ENCODE results near the gene ADPRH.
"Not testable (repeated sequence)": the region's sequence is repeated elsewhere in the genome, so short reads cannot be mapped to it uniquely, and the experiment has no call there.

The ADPRH gene

DNA sequence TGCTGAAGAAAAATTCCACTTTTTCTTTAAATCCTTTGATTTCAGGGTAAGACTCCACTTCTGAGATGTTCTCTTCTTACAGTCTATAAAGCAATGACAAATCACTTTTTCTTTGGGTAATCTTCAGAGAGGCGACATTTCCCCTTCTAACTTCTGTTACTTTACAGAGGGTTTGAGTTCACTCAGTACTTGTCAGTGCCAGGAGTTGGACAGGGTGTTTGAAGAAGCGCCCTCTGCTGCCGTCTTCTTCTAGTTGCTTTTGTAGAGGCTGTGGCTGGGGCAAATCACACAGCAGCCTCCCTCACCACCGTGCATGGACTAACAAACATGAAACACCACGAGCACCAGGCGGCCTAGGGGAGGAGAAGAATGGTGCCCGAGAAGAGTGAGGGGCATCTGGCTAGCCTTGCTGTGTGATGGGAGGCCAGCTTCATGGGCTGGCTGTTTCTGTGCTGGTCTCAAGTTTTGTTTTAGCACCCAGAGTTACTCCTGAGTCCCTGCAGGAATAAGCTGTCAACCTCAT, 19.8 kb upstream of the ADPRH start, which contains the start of gene CD80:
TSS of gene CD80 (minus strand) at position 174 of the 523 bp plus-strand sequence. CDS start 1,886 bp downstream, outside the sequence.
- in situ Hi-C loops (cut with HindIII; ENCODE audit: low sequenced_read_pairs) = no loop called here

GRCh38 chr3:119560160-119560559, 19.1 kb upstream of the ADPRH start:
- in situ Hi-C loops (cut with HindIII; ENCODE audit: low sequenced_read_pairs) = loop anchor here (10.0 kb wide), 1 partner anchor 65 kb away; the partner anchor contains the start of gene TIMMDC1

GRCh38 chr3:119562307-119562961, 16.9 kb upstream of the ADPRH start:
- in situ Hi-C loops (cut with HindIII; ENCODE audit: low sequenced_read_pairs) = loop anchor here (10.0 kb wide), 1 partner anchor 68 kb away; the partner anchor contains the start of gene TIMMDC1

GRCh38 chr3:119563334-119563733, 16.0 kb upstream of the ADPRH start:
- in situ Hi-C loops (cut with HindIII; ENCODE audit: low sequenced_read_pairs) = loop anchor here (10.0 kb wide), 1 partner anchor 69 kb away; the partner anchor contains the start of gene TIMMDC1

DNA sequence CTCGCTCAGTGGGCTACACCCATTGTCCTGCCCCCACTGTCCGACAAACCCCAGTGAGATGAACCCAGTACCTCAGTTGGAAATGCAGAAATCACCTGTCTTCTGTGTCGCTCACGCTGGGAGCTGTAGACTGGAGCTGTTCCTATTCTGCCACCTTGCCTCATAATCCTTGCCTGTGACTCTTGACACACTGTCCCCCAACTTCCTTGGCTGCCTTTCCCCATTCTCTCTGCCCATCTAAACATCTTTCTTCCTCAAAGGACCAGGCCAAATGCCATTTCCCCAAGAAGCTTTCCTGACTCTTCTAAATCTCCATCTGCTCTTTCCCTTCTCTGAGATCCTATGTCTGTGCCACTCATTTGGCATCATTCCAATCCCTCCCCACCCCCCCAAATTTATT, 10.1 kb upstream of the ADPRH start:
- in situ Hi-C loops (cut with HindIII; ENCODE audit: low sequenced_read_pairs) = loop anchor here (10.0 kb wide), 1 partner anchor 74 kb away; the partner anchor contains the start of gene TIMMDC1

DNA sequence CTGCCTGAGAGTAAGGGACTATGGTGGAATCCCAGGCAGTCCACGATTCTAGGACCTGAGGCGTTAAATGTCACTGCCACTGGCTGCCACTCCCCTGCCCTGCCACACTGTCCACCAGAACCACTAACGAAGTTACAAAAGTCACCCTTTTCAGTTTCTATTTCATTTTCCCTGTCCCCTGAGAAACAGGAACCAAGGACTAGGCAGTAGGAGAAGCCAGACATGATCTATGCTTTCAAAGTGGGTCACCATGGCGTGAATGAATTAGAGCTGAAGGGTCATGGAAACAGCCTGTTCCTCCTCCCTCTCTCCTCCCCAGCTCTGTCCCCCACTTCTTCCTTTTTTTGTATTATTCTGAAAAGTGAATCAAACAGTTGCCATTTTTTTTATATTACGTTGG, 9.1 kb upstream of the ADPRH start:
- in situ Hi-C loops (cut with HindIII; ENCODE audit: low sequenced_read_pairs) = no loop called here

GRCh38 chr3:119571230-119571629, 8.1 kb upstream of the ADPRH start:
- in situ Hi-C loops (cut with HindIII; ENCODE audit: low sequenced_read_pairs) = no loop called here

DNA sequence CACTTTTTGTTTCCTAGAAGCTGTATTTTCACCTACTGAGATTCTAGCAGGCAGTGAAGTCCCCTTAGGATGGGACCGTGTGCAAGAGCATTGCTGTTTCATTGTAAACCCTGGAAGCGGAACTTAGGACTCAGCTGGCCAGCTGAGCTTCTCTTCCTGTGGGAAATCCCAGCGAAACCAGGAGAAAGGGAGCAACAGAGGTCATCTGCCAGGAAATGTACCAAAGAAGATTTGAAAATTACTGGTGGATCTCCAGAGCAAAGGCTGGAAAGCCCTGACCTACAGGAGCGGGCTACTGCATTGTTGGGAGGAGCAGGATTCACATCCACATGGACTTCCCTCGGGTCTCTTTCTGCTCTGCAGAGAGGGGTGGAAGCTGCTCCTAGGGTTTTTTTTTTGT, 7.6 kb upstream of the ADPRH start:
- in situ Hi-C loops (cut with HindIII; ENCODE audit: low sequenced_read_pairs) = no loop called here

- in situ Hi-C loops (cut with HindIII; ENCODE audit: low sequenced_read_pairs) = no loop called here
Observed at GRCh38 chr3:119575507-119575906, 3.8 kb upstream of the ADPRH start.

- in situ Hi-C loops (cut with HindIII; ENCODE audit: low sequenced_read_pairs) = no loop called here
Observed at GRCh38 chr3:119580067-119580760, 922 bp downstream of the ADPRH start.

DNA sequence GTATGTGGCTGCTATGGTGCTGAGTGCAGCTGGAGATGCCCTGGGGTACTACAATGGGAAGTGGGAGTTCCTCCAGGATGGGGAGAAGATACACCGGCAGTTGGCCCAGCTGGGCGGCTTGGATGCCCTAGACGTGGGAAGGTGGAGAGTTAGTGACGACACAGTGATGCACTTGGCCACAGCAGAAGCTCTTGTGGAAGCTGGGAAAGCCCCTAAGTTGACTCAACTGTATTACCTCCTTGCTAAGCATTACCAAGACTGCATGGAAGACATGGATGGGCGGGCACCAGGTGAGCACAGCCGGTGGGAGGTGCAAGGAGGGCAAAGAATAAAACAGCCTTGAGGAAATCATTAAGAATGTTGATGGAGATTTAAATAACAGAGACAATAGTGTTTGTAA, 2.9 kb downstream of the ADPRH start:
- in situ Hi-C loops (cut with HindIII; ENCODE audit: low sequenced_read_pairs) = no loop called here

GRCh38 chr3:119585208-119585607, 5.9 kb downstream of the ADPRH start:
- in situ Hi-C loops (cut with HindIII; ENCODE audit: low sequenced_read_pairs) = no loop called here

DNA sequence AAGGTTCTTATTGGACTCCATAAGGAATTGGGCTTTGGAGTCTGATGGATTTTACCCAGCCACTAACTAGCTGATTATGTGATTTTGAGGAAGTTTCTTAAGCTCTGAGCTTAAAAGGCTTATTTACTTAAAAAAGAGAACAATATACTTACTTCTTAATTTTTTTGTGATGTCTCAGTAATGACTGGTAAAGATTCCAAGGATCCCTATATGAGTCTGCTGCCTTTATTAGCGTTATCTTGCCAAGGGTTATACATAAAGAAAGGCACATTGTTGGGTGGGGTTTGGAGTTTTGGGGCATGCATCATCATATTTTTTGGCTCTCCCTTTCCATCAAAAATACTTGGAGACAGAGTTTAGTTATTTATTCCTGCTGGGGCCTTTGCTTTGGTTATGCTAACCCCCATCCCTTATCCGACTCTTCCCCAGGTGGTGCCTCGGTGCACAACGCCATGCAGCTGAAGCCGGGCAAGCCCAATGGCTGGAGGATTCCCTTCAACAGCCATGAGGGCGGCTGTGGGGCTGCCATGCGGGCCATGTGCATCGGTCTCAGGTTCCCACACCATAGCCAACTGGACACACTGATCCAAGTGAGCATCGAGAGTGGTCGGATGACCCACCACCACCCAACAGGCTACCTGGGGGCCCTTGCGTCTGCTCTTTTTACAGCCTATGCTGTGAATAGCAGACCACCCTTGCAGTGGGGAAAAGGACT, 6.7 kb downstream of the ADPRH start:
- in situ Hi-C loops (cut with HindIII; ENCODE audit: low sequenced_read_pairs) = no loop called here

GRCh38 chr3:119586733-119587172, 7.5 kb downstream of the ADPRH start:
- in situ Hi-C loops (cut with HindIII; ENCODE audit: low sequenced_read_pairs) = no loop called here

DNA sequence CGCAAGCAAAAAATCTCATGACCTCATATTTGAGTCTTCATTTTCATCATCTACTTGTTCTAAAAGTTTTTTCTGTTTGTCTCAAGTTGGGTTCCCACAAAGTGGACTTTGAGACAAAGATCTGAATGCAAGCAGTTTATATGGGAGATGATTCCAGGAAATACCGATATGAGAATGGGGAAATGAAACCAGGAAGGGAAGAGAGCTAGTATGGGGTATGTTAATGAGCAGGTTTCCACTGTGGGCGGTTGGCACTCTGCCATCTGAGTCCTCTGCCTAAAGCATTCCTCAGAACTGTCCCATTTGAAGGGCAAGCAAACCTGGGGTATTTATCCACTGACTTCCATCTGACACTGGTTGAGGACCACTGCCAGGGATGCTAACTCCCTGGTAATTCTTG, 8.8 kb downstream of the ADPRH start:
- in situ Hi-C loops (cut with HindIII; ENCODE audit: low sequenced_read_pairs) = no loop called here

DNA sequence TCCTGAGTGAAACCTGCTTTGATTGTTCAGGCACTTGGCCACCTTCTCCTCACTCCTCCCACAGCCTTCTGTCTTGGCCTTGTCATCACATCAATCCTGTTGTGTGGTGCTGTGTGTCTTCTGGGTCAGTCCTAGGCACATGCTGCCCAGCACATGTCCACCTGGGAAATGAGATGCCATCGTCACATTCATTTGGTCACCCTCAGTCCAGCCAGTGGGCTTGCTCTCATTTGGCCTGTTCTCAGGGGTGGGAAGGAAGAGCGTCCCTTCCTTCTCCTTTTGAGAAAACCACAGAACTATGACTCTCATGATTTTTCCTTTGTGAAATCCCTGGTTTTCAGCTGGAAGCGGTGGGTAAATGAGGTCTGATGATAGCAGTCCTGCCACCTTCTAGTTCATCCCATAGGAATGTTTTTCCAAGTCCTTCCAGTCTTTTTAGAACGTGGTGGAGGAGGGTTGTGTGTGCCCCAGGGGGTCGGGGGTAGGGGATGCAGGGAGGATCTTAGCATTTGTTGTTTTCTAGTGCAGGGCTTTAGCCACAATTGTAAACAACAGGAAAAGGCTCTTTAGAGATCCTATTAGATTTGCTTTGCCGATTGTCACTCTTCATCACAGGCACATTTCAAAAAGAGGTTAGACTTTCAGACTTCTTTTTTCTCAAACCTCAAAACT, 9.9 kb downstream of the ADPRH start:
- in situ Hi-C loops (cut with HindIII; ENCODE audit: low sequenced_read_pairs) = no loop called here

- in situ Hi-C loops (cut with HindIII; ENCODE audit: low sequenced_read_pairs) = no loop called here
Observed at GRCh38 chr3:119590706-119591105, 11.4 kb downstream of the ADPRH start.

- in situ Hi-C loops (cut with HindIII; ENCODE audit: low sequenced_read_pairs) = no loop called here
Observed at GRCh38 chr3:119592861-119593260, 13.6 kb downstream of the ADPRH start.

DNA sequence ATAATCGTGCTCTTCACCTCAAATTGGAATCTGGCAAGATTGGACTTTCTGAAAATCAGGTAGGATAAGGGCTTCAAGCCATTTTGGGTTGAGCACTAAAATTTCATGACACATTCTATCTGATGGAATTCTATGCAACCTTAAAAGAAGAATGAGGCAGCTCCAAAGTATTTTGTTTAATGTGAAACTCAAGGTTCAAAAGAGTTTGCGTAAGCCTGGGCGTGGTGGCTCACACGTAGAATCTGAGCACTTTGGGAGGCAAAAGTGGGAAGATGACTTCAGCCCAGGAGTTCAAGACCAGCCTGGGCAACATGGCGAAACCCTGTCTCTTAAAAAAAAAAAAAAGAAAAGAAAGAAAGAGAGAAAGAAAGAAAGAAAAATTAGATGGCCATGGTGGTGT, 14.8 kb downstream of the ADPRH start:
- in situ Hi-C loops (cut with HindIII; ENCODE audit: low sequenced_read_pairs) = no loop called here

- in situ Hi-C loops (cut with HindIII; ENCODE audit: low sequenced_read_pairs) = not testable (repeated sequence)
Observed at GRCh38 chr3:119594929-119595328, 15.6 kb downstream of the ADPRH start.
